ENCODE results near the gene NUDT8.

The NUDT8 gene

DNA sequence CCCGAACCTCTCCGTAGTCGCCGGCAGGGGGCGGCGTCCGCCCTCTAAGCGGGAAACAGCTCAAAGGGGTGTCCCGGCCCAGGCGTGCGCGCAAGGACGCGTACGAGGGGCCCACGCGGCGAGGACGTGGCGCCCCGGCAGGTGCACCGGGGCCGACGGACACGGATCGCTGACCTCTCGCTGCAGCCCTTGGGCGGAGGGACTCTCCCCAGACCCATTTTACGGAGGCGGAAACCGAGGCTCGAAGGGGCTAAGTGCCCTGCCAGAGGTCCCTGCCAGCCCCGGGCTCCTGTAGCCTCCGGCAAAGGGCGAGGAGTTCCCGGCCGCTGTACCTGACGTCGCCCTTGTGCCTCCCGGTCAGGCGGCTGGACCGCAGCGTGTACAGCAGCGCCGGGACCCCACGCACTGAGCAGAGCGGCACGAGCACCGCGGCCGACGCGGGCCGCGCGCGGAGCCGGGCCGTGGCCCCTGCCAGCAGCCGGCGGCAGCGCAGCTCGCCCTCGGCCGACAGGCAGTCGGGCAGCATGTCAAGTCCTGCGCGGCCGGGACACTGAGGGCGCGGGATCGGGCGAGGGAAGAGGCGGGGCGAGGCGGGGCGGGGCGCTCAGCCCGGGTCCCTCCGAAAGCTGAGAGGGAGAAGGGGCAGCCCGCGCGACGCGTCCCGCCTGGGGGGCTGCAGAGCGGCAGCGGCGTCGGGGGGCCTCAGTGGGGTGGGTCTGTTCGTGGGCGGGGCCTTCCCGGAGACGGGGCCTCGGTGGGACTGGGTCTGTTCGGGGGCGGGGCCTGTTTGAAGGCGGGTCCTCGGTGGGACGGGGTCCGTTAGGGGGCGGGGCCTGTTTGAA lies at the start of gene NUDT8:
Gene NUDT8 (minus strand): TSS at position 552 of the 842 bp plus-strand sequence. CDS start 26 bp downstream, at position 526.
- DNase-seq (ENCODE audit: low read depth in 1 of 2, low spot score in 1 of 2) = peak; percentile 78 to 79

DNA sequence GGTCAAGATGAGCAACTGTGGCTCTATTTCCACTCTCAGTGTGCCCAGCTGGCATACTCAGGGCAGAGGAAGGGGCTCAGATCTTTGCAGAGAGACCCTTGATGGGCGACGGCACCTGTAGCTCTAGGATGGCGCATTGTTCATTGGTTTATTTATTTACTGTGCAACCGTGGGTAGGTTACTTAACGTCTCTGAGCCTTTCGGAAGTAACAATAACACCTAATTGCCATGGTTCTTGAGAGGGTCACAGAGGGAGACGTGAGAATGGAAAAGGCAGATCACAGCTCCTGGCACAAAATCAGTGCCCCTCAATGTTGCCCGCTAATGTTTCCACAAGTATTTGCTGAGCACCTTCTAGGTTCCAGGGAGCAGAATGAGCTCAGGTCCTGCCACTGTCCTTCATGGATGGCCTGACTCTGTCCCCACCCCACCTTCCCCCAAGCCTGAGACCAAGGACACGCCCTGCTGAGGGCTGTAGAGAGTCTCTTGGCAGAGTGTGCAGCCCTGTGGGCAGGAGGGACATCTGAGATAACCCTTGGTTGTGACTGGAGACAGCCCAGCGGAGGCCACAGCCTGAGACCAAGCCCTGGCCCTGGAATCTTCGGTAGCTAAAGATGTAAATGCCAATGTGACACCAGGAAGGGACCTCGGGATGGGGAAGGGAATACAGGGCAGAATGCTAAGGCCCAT lies 45.5 kb upstream of the NUDT8 start:
- no peak for DNase-seq (ENCODE audit: low read depth in 1 of 2, low spot score in 1 of 2)

- DNase-seq (ENCODE audit: low read depth in 1 of 2, low spot score in 1 of 2) = no peak
These were observed 44.7 kb upstream of the NUDT8 start, which contains the start of gene ALDH3B2 for GRCh38 chr11:67674442-67674871. TSS of gene ALDH3B2 (minus strand) at chr11:67674623. CDS start at chr11:67666935, 7,688 bp downstream.

DNA sequence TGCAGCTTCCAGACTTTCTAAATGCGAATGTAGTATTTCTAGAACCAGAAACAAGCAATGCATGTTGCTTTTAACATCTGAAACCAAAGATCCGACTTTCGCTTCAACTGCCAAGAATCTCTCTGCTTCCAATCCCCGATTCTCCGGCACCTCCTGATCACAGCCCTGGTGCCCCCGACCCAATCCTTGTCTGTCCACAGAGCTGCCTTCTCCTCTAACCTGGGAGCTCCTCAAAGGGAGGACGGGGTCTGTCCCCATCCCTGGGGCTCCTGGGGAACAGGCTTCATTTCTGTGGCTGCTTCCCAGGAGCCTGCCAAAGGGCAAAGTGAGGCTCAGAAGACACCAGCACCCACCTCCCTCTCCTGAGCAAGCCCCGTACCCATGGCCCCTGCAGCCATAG lies 44.2 kb upstream of the NUDT8 start:
- no peak for DNase-seq (ENCODE audit: low read depth in 1 of 2, low spot score in 1 of 2)

DNA sequence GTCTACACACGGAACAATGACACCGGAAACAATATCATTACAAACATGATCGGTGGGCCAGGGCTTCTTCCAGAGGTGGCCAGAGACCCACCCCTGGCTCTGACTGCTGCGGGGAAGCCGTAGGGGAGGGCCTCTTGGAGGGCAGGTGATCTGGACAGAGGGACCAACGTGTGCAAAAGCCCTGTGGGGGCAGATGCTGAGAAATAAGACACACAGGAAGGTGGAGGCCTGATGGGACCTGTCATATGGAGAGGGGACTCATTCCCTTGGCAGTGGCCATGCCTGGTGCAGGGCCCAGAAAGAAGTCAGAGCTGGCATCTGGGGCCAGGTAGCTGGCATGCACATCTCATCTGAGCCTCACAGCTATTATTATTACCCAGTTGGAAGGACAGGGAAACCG lies 43.6 kb upstream of the NUDT8 start:
- no peak for DNase-seq (ENCODE audit: low read depth in 1 of 2, low spot score in 1 of 2)

- DNase-seq (ENCODE audit: low read depth in 1 of 2, low spot score in 1 of 2) = no peak
These were observed 41.4 kb upstream of the NUDT8 start for GRCh38 chr11:67671211-67671520.

GRCh38 chr11:67670316-67671210 lies 40.8 kb upstream of the NUDT8 start:
- no peak for DNase-seq (ENCODE audit: low read depth in 1 of 2, low spot score in 1 of 2)

GRCh38 chr11:67668192-67668551 lies 38.4 kb upstream of the NUDT8 start:
- no peak for DNase-seq (ENCODE audit: low read depth in 1 of 2, low spot score in 1 of 2)

DNA sequence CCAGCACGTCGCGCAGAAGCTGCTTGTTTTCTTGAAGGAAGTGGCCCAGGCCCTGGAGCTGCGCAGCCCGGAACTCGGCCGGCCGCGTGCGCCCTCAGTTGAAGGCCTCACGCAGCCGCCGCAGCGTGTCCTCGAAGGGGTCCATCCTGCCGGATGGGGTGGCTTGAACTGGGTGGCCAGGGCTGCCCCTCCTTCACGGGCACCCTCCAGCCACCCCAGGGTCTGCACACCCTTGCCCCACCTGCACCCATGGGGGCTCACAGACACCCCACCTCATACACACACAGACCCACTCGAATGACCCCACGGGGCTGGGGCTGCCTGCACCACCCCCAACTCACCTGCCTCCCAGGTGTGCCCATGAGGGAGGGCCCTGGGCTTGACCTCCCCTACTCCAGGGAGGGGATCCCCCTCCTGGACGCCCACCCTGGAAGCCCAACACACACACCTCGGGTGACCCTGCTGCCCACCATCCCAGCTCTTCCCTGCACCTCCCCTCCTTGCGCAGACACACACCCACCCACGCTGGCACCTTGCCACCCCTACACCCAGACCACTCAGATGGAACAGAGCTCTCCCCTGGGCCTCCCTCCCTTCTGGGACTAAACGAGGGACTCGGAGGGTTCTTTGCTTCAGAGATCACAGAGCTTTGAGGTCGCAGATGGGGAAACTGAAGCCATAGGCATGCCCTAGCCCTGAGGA lies 37.9 kb upstream of the NUDT8 start:
- DNase-seq (ENCODE audit: low read depth in 1 of 2, low spot score in 1 of 2) = no peak

DNA sequence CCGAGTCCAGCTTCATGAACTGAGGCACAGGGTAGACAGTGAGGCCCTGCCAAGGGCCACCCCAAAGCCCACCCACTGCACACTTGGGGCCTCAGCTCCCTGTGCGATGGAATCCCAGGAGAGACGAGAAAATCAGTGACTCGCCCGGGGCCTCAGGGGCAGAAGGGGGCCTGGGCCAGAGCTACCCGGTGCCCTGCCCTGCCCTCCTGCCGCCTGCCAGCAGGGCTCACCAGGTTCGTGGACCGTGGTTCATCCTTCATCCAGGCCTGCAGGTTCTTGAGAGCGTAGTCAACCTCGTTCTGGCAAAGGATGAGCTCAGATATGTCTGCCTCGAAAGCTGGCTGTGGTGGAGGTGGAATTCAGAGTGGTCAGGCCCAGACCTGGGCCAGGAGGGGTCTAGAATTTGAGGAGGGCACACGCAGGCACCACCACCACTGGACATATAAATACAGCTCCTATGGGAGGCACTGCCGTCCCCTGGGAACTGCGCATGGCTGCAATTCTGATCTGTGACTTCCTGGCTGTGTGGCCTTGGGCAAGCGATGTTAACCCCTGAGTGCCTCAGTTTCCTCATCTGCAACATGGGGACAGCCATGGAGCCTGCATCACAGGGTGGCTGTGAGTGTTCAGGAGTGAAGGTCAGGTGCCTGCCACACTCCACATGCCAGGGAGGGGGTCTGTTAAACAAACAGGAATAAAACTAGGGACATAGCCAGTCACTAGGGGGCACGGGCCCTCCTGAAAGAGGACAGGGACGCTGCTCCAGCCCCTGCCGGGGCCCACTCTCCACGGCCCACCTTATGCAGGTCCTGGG lies 37.1 kb upstream of the NUDT8 start:
- no peak for DNase-seq (ENCODE audit: low read depth in 1 of 2, low spot score in 1 of 2)

GRCh38 chr11:67666303-67666645 lies 36.5 kb upstream of the NUDT8 start:
- no peak for DNase-seq (ENCODE audit: low read depth in 1 of 2, low spot score in 1 of 2)

GRCh38 chr11:67665541-67666302 lies 36.0 kb upstream of the NUDT8 start:
- DNase-seq (ENCODE audit: low read depth in 1 of 2, low spot score in 1 of 2) = no peak

DNA sequence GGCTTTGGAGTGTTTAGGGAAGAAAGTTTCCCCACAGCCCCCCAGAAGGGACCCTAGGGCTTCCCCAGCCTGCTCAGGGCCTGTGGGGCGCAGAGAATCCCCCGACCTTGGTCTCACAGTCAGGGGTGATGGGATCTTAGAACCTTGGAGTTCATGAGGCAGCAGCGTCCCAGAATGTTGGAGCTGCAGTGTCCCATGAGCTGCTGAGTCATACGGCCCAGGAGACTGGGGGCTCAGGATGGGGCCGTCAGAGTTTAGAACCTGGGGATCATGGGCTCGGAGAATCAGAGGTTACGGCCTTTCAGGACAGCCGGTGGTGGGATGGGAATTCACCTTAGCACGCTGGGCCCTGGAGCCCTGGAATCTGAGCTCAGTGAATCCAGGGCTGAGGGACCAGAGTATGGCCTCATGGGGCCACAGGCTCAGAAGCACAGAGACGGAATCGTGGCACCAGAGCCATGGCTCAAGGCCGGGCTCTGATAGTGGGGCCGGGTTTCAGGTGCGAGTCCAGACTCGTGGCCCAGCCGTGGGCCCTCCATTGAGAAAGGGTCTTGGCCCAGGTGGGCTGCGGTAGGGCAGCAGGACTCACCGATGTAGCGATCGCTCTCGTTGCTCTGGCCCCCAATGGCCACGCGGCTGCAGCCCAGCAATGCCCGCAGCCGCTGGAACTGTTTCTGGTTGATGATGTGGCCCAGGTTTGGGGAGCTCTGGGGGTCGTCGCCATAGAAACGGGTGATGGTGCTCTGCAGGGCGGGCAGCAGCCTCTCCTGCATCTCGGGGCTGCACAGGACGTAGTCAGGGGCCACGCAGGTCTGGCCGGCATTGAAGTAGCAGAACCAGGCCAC lies 35.2 kb upstream of the NUDT8 start:
- no peak for DNase-seq (ENCODE audit: low read depth in 1 of 2, low spot score in 1 of 2)

- no peak for DNase-seq (ENCODE audit: low read depth in 1 of 2, low spot score in 1 of 2)
These were observed 34.5 kb upstream of the NUDT8 start for GRCh38 chr11:67664213-67664585.

GRCh38 chr11:67663532-67664212 lies 33.9 kb upstream of the NUDT8 start:
- DNase-seq (ENCODE audit: low read depth in 1 of 2, low spot score in 1 of 2) = no peak

- DNase-seq (ENCODE audit: low read depth in 1 of 2, low spot score in 1 of 2) = no peak
These were observed 33.2 kb upstream of the NUDT8 start for GRCh38 chr11:67662835-67663531.

GRCh38 chr11:67662142-67662834 lies 32.6 kb upstream of the NUDT8 start:
- no peak for DNase-seq (ENCODE audit: low read depth in 1 of 2, low spot score in 1 of 2)
